Activated gamma-delta T cell (primary cell): ENCODE data around the gene PARP14.
"Not testable (repeated sequence)": the region's sequence is repeated elsewhere in the genome, so short reads cannot be mapped to it uniquely, and the experiment has no call there.

ENCODE experiments used
- DNase-seq: peaks from one replicate; lab custom pipeline; 2025; lab: John Stamatoyannopoulos, UW
- total RNA-seq, 2 donors: gene quantifications; one replicate each; lab custom pipeline; 2026; lab: John Stamatoyannopoulos, UW

The PARP14 gene
- 285 to 386 reads per million in 2 donors for total RNA-seq

GRCh38 chr3:122680475-122681283 is at the start of gene PARP14:
Gene PARP14 (plus strand): TSS chr3:122680839. CDS start chr3:122680884, 45 bp downstream.
- peak; percentile 44 for DNase-seq

GRCh38 chr3:122635789-122636188 is 44.9 kb upstream of the PARP14 start:
- DNase-seq, result no peak

- DNase-seq, result no peak
Measured at GRCh38 chr3:122636697-122637096, 43.9 kb upstream of the PARP14 start.

GRCh38 chr3:122640437-122640999 is 40.1 kb upstream of the PARP14 start:
- no peak for DNase-seq

- no peak for DNase-seq
Measured at GRCh38 chr3:122642935-122643334, 37.7 kb upstream of the PARP14 start.

- DNase-seq, result no peak
Measured at GRCh38 chr3:122646146-122646988, 34.3 kb upstream of the PARP14 start.

GRCh38 chr3:122651233-122651907 is 29.3 kb upstream of the PARP14 start:
- DNase-seq, result not testable (repeated sequence)

GRCh38 chr3:122651962-122652361 is 28.7 kb upstream of the PARP14 start:
- not testable (repeated sequence) for DNase-seq

GRCh38 chr3:122658336-122658735 is 22.3 kb upstream of the PARP14 start:
- DNase-seq, result not testable (repeated sequence)

- DNase-seq, result no peak
Measured at GRCh38 chr3:122660297-122660974, 20.2 kb upstream of the PARP14 start.

- DNase-seq, result no peak
Measured at GRCh38 chr3:122661633-122662032, 19.0 kb upstream of the PARP14 start.

GRCh38 chr3:122662505-122662904 is 18.1 kb upstream of the PARP14 start:
- DNase-seq, result no peak

GRCh38 chr3:122665226-122665786 is 15.3 kb upstream of the PARP14 start:
- no peak for DNase-seq

- DNase-seq, result no peak
Measured at GRCh38 chr3:122665881-122666280, 14.8 kb upstream of the PARP14 start.

GRCh38 chr3:122668930-122669730 is 11.5 kb upstream of the PARP14 start:
- DNase-seq, result no peak

- no peak for DNase-seq
Measured at GRCh38 chr3:122671553-122671952, 9.1 kb upstream of the PARP14 start.

GRCh38 chr3:122674339-122674738 is 6.3 kb upstream of the PARP14 start:
- no peak for DNase-seq

GRCh38 chr3:122676759-122677158 is 3.9 kb upstream of the PARP14 start:
- DNase-seq, result no peak

GRCh38 chr3:122677216-122677615 is 3.4 kb upstream of the PARP14 start:
- no peak for DNase-seq

- no peak for DNase-seq
Measured at GRCh38 chr3:122678506-122678905, 2.1 kb upstream of the PARP14 start.
